ENCODE data around the gene SLC6A13.

GRCh38 chr12:220491-220890, 42.1 kb downstream of the SLC6A13 start:
- no peak for TF ChIP-seq MXI1 (IDR thresholded peaks at IDR 0.05; ENCODE audit: low read depth, low read length)
- TF ChIP-seq JUND (IDR thresholded peaks at IDR 0.05; ENCODE audit: low read depth, low read length) = no peak
